IPS-11a (cell line): ENCODE measurements around the gene KCNT1.

Experiments
- H3K4me3 ChIP-seq: one replicate; pipeline ENCODE4 v1.5.1; 2013; ENCODE audit warnings: low read depth, low read length, control low read depth

The KCNT1 gene

DNA sequence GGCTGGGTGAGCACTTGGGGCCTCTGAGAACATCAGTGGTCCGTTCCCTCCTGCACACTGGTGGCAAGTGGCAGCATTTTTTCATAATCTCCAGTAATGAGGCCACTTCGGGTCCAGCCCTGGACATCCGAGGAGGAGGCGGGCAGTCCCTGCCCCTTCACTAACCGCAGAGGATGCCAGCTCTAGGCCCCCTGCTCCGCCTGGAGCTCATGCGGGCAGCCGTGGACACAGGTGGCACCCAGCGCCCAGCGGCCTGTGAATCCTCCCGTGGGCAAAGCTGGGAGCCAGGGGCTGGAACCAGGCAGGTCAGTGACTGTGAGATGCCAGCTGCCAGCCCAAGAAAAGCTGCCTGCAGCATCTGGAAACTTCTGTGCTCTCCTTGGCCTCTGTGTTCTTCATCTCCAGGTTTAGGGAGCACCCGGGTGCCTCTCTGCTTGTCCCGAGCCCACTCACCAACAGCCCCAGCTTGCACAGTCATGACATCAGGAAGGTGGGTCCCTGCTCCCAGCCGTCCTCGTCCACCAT is 92.4 kb downstream of the KCNT1 start:
- no peak overlapping the region for H3K4me3 ChIP-seq

DNA sequence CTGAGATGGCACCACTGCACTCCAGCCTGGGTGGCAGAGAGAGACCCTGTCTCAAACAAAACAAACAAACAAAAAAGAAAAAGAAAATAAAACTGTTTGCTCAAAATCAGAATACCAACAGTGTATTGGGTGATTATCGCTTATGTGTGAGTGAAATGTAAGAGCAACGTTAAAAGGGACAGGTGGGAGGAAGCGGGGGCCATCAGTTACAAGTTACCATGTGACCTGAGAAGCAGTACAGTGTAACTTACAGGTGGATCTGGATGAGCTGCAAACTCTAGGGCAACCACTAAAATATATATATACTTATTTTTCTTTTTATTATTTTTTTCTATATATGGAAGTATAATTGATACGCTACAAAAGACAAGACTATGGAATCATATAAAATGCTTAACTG is 93.4 kb downstream of the KCNT1 start:
- no peak overlapping the region for H3K4me3 ChIP-seq

DNA sequence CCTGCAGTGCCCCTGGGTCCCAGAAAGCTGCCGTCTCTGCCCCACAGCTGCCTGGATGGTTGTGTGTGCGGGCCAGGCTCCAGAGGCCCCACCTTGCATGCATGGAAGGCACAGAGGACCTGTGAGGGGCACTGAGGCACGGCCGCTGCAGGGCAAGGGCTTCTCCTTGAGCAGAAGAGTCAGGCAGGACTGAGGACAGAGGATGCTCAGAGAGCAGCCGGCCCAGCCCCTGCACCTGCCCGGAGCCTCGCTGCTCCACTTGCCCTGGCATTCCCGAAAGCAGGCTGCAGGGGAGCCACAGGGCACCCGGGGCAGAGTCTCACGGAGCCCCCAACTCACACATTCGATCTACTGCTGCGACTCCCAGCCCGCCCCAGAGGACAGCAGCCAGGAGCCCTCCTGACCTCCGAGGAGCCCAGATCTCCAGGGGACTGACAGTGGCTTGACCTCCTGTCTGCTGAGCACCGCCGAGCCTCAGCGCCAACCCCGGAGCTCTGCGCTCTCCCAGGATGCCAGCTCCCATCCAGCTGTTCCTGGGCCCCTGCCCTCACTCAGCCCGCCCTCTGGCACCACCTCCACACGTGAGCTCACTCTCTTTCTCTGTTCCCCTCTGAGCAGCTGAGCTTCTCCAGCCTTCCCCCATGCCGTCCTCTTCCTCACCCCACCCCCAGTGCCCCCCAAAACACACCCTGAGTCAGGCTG is 95.0 kb downstream of the KCNT1 start:
- H3K4me3 ChIP-seq = no peak overlapping the region

DNA sequence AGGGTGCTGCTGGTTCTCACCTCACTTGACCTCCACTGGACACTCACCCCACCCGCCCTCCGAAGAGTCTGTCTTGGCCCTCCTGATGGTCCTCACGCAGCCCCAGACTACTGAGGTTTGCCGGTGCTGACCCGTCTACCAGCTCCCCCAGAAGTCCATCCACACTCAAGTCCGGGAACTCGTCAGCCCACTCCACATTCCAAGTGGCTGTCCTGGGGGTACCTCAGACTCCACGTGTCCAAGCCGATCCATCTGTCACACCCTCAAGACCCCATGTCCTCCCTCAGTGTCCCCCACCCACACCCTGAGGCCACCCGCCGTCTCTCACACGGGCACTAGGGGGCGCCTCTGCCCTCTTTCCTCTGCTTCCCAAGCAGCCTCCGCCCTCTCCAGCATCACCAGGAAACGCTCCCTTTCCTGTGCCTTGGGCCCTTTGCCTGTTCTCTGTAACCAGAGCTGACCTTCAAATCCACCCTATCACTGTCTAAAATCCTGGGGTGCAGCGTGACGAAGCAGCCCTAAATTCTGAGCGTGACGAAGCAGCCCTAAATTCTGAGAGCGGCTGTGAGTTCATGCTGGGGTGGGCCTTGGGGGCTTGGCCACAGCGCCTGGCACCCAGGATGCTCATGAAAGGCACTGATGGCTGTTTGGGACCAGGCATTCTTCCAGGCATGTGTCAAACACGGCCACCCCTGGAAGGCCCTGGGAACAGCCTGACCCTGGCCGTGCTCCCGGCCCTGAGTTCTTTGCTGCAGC is 95.7 kb downstream of the KCNT1 start:
- no peak overlapping the region for H3K4me3 ChIP-seq

DNA sequence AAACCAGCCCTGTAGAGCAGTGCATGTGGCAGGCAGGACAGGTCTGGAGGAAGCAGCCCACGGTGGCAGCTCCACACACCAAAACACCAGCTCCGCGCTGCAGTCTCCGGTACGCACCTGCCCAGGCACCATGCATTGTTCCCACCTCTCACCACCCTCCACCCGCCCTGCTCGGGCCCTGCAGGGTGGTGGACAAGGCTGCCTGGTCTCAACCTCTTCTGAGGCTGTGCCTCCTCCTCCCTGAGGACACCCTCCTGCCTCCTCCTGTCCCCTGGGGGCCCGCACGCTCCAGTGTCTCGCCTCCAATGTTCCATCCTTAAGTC is 96.2 kb downstream of the KCNT1 start:
- H3K4me3 ChIP-seq = no peak overlapping the region

DNA sequence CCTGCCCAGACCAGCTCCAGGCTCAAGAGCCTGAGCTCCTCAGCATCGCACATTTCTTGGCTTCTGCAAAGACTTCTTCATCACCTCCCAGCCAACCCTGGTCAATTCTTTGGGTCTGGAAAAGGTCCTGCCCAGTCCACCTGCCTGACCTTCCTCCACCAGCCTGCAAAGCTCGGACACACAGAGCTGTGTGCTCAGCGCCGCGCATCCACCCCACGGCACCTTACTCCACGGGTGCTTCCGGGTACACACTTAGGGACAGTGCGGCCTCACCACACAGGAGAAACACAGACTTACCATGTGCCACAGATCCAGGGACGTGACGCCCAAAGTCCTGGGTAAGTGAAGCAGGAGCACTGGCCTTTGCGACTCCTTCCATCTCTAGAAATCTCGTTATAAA is 97.3 kb downstream of the KCNT1 start:
- no peak overlapping the region for H3K4me3 ChIP-seq

DNA sequence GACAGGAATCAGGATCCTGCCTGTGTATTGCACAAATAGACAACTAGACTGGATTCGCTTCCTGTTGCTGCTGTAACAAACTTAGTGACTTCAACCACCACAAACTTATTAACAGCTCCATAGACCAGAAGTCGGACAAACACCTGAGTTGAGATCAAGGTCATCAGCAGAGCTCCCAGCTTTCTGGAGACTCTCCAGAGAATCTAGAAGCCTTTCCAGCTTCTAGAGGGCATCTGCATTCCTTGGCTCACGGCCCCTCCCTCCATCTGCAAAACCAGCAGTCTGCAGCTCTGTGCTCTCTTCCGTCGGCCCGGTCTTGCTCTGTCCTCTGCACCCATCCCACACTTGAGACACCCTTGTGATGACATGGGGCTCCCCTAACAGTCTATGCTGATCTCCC is 99.1 kb downstream of the KCNT1 start:
- no peak overlapping the region for H3K4me3 ChIP-seq

DNA sequence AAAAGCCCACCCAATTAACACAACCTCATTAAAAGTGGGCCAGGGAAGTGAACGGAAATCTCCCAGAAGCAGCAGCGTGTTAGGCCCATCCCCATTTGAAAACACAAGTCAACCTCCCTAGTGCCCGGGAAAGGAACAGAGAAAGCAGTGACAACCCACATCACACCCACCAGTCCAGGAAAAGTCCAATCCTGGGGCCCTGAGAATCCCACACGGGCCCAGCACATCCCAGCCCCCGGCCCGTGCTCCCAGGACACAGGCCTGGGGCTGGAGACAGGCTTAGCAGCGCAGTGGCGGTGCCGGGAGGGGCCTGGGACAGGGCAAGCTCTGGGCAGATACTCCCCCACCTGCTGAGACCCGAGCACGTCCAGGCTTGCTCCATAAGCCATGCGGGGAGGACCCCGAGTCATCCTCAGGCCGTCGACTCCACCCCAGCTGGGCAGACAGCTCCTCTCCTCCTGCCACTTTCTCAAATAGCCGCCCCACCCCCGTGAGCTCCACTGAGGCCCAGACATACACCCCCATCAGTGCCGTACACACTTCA is 101.0 kb downstream of the KCNT1 start:
- no peak overlapping the region for H3K4me3 ChIP-seq

DNA sequence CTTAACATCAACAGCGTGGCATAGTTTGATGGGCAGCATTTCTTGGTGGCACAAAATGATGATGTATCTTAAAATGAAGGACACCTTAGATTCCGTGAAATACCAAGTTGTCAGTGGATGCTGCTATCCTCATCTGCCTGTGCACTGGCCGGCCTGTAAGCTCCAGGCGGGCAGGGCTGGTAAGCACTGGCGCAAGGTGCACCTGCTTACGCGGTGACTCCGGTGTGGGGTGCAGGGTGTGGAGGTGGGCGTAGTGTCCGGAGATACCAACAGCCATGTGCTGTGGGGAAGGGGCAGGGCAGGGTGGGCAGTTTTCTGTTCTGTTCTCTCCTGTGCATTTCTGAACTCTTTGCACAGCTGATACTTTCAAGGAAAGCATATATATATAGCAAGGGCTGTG is 101.5 kb downstream of the KCNT1 start:
- no peak overlapping the region for H3K4me3 ChIP-seq

DNA sequence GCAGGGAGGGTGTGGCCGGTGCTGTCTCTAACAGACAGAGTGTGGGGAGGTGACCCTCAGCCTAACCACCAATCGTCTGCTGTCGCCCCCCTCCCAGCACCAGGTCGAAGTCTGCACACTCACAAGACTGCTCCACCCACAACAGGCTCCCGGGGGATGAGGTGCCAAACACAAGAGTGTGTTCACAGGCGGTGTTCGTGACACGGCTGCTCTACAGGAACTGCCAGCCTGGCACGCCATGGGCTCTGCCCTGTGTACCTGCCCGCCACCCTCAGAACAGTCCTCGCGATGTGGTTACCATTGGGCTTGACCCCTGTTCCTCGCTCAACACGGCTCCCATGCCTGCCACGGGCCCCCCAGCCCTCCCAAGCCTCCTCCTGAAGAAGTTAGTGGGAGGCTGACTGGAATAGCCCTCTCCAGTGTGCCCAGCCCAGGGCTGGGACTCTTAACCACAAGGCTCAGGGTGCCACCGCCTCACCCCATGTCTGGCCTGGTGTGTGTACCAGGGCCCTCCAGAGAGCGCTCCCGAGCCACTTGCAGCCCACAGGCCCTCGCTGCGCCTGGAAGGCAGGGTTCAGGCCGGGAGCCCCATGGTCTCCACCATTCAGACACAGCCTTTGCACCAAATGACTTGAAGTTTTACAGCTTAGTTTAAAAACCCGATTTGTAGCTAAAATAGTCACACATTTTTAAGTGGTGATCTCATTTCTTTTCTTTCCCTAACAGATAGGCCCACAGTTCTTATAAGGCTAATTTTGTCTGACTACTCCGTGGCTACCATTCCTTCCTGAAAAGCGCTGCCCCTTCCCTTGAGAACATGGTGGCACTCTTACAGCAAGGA is 102.8 kb downstream of the KCNT1 start:
- H3K4me3 ChIP-seq = no peak overlapping the region

DNA sequence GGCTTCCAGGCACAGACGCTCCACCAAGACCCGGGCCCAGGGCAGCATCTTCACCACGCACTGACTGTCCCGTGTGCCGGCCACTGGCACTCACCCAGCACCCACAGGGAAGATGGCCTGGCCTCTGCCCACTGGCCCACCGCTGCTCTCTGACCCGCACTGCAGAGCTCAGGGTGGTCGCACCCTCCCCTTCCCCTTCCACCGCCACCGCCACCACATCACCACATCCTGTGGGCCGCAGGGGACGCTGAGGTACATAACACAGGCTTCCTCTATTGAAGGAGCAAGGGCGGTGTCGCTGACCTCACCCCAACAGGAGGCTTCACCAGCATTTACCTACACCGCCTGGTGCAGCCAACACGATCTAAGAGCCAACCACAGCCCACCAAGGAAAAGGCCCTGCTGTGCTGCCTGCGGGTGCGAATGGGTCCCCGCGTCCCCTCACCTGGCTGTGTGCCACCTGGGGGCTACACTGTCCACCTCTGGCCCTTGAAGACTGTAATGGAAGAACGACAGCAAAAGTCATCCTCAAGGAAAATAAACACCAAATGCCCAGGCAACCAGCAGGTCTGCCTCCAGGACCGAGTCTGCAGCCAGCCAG is 103.5 kb downstream of the KCNT1 start:
- no peak overlapping the region for H3K4me3 ChIP-seq

DNA sequence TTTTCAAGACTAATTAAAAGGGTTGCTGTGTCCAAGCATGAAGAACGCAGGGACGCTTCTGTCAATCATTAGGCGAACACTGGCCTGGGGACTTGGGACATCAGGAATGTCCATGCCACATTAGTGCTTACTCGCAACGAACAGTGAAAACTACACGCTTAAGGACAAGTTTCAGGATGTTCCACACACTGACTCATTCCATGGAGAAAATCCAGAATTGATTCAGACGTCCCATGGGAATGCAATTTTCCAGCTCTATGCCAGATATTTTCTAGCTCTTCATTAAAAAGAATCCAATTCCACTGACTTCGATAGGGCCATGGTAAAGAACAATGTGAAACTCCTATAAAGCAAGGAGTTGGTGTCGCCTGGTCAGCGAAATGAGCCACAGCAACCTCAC is 107.2 kb downstream of the KCNT1 start:
- H3K4me3 ChIP-seq = no peak overlapping the region

DNA sequence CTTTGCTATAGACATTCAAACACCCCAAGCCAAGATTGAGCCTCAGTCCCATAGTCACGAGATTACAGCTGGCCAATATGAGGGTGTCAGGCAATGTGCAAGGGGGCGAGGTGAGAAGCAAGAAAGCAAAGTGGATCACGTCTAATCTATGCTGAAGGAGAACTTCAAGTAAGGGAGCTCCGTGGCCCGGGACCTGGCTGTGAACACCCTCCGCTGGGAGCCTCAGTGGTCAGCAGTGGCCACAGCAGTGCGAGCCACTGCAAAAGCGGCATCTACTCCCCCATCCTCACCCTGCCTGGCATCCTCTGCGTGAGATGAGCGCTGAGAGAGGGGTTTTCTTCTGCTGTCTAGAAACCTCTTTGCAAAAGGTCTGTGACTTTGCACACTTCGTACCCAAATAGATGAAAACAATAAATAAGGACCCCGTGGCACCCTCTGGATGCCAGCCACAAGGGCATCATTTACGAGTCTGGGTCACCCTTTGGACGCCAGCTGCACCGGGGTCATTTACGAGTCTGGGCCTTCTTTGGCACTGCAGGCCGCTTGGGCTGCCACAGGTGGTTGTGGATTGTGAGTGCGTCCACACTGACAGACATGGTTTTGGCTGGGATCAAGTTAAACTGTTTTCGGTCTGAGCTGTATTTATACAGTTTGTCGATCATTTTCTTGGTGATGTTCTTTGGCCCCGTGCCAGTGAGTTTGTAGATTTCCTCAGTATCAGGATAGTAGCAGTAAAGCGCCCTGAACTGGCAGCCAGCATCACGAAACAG is 109.0 kb downstream of the KCNT1 start:
- H3K4me3 ChIP-seq = no peak overlapping the region

DNA sequence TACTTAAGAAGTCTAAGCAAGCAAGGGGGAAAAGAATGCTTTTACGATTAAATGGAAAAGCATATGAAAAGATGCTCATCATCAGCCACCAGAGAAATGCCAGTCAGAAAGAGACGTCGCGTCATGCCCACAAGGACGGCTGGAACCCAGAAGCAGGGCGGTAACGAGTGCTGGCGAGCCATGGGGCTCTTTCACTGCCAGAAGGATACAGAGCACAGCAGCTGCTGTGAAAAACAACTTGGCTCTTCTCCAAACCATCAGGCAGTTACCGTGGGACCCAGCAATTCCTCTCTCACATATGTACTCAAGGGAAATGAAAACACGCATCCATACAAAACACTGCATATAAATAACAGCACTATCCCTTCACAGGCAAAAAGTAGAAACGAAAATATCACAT is 109.8 kb downstream of the KCNT1 start:
- H3K4me3 ChIP-seq = no peak overlapping the region

DNA sequence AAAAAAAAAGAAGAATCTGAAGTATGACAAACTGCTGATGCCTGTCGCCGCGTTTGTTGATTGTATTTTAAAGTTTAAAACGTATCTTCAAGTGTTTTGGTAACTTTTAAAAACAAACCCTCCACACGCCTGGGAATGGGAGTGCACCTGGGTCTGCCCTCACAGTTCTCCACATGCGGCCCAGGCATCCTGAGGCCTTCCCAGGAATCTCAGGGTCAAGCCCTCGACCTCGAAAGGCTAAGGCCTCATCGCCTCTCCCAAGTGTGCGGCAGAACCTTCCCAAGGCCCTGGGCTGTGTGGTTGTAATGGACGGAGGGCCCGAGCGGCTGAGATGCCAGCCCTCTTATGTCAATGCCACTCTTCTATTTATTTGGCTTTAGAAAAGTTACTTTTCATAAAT is 111.0 kb downstream of the KCNT1 start:
- no peak overlapping the region for H3K4me3 ChIP-seq

DNA sequence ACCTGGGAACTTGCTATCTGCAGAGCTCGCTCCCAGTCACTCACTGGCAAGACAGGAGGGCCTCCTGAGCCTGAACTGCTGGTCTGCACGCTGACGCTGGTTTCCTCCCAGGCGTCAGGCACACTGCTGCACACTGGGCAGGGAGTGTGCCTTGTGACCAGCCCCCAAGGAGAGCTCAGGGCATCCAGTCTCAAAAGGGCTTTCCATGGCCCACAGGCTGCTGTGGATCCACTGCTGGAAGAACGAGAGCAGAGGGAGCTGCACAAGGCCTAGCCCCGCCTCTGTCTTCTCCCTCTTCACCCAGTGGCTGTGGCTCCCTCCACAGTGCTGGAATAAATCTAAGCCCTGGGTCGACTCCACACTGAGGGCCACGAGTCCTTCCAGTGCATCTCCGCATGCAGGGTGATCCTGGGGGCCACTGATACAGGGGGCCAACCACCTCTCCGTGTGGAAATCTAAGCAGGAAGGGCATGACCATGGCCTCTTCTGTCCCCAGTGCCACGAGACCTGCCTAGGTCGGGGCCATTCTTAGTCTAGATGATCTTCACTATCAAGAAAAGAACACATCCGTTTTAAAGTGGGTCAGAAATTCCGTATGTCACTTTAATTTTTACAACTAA is 111.8 kb downstream of the KCNT1 start:
- no peak overlapping the region for H3K4me3 ChIP-seq

DNA sequence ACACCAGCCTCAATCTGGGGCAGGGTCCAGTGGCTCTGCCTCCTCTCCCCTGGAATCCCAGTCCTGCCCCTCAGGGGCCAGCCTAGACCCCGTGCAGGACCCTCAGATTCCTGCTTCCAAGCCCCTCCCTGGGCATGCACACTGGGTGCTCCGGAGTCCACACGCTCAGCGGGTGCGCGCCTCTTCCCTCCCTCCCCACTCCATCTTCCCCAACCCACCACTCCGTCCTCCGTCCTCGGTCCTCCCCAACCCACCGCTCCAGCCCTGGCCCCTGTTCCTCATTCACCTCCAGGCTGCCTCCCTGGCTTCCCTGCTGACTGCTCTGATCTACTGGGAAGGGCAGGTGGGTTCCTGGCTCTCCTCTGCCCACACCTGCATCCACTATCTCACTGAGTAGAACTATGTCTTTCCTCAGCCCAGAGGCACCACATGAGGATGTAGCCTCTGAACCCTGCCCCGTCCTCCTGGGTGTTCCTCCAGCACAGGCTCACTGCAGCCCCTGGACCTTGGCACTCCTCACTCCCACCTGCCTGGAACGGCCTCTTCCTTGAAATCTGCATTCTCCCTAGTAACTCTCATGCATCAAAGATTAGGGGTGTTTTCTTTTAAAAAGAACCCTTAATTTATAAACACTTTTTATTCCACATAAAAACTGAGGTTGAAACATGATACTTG is 112.6 kb downstream of the KCNT1 start:
- no peak overlapping the region for H3K4me3 ChIP-seq

DNA sequence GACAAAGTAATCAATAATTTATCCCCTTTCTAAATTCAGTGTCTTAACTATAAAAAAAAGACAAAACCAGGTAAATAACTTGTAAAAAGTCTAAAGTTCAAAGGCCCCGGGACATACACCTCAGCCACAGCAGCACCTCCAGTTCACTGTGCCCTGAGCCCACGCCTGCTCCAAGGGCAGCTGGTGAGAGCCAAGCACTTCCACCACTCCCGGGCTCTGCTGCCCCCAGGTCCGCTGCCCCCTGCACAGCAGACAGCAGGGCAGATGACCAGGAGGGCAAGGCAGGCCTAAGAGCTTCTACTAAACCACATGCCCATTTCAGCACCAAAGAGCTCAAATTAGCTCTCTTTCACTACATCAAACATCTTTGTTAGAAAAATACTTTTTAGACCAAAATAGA is 113.4 kb downstream of the KCNT1 start:
- H3K4me3 ChIP-seq = no peak overlapping the region
